ENCODE data around the gene ST6GAL1. TPM values are rescaled to one million over a fixed set of nuclear protein-coding genes. Genes with fewer than 3 reads are reported as not detected.

Gene ST6GAL1
- total and polyA plus RNA-seq, 8 donors = 3.8 to 31.0 (median 13.5) TPM

- Histone ChIP-seq H3K36me3 (no peaks in the 10 kb centered on the region), H3K4me1 (peaks cover 0 to 25% (median 0%) of the 10 kb centered on the region in 4 donors), H3K4me3 (no peak overlapping the region), H3K27me3 (no peaks in the 10 kb centered on the region), H3K27ac (peak overlapping the region in 2 of 5 donors; percentile 24 to 41), H3K9me3 (no peaks in the 10 kb centered on the region)
- no peak for DNase-seq
- no peak for TF ChIP-seq POLR2AphosphoS5 (IDR thresholded peaks at IDR 0.05)
- TF ChIP-seq POLR2A (IDR thresholded peaks at IDR 0.05) = no peak
- TF ChIP-seq EP300 (IDR thresholded peaks at IDR 0.05) = no peak
- no peak for TF ChIP-seq CTCF (IDR thresholded peaks at IDR 0.05)
- 67 to 73% (median 72%) methylated on average over 14 of the region's 14 CpGs for WGBS, 5 donors
- intact Hi-C loops (cut with DNase I; ENCODE audit: low total_unique reads) = no loop called here
These were observed 55.5 kb downstream of the ST6GAL1 start for GRCh38 chr3:186985661-186986364.

GRCh38 chr3:186986406-186986805 is 56.1 kb downstream of the ST6GAL1 start:
- intact Hi-C loops (cut with DNase I; ENCODE audit: low total_unique reads) = no loop called here
- Histone ChIP-seq H3K4me3 (no peak overlapping the region), H3K27me3 (no peaks in the 10 kb centered on the region), H3K27ac (peak overlapping the region in 2 of 5 donors; percentile 8 to 41), H3K36me3 (no peaks in the 10 kb centered on the region), H3K4me1 (peaks cover 0 to 25% (median 0%) of the 10 kb centered on the region in 4 donors), H3K9me3 (no peaks in the 10 kb centered on the region)
- TF ChIP-seq CTCF (IDR thresholded peaks at IDR 0.05) = no peak
- no peak for TF ChIP-seq EP300 (IDR thresholded peaks at IDR 0.05)
- TF ChIP-seq POLR2A (IDR thresholded peaks at IDR 0.05) = no peak
- no peak for TF ChIP-seq POLR2AphosphoS5 (IDR thresholded peaks at IDR 0.05)
- no peak for DNase-seq
- WGBS, 5 donors = 87 to 97% (median 94%) methylated on average over 8 of the region's 8 CpGs

GRCh38 chr3:186986816-186987215 is 56.5 kb downstream of the ST6GAL1 start:
- Histone ChIP-seq H3K36me3 (no peaks in the 10 kb centered on the region), H3K27ac (peak overlapping the region in 2 of 5 donors; percentile 8 to 41), H3K27me3 (no peaks in the 10 kb centered on the region), H3K4me3 (no peak overlapping the region), H3K4me1 (peaks cover 0 to 25% (median 0%) of the 10 kb centered on the region in 4 donors), H3K9me3 (no peaks in the 10 kb centered on the region)
- intact Hi-C loops (cut with DNase I; ENCODE audit: low total_unique reads) = no loop called here
- WGBS, 5 donors = 79 to 95% (median 86%) methylated on average over 1 of the region's 1 CpG
- no peak for DNase-seq
- TF ChIP-seq POLR2A (IDR thresholded peaks at IDR 0.05) = no peak
- no peak for TF ChIP-seq CTCF (IDR thresholded peaks at IDR 0.05)
- TF ChIP-seq EP300 (IDR thresholded peaks at IDR 0.05) = no peak
- TF ChIP-seq POLR2AphosphoS5 (IDR thresholded peaks at IDR 0.05) = no peak

- Histone ChIP-seq H3K4me3 (no peak overlapping the region), H3K36me3 (no peaks in the 10 kb centered on the region), H3K4me1 (peaks cover 0 to 18% (median 0%) of the 10 kb centered on the region in 4 donors), H3K9me3 (no peaks in the 10 kb centered on the region), H3K27me3 (no peaks in the 10 kb centered on the region), H3K27ac (peak overlapping the region in 2 of 5 donors; percentile 6 to 34)
- TF ChIP-seq POLR2A (IDR thresholded peaks at IDR 0.05) (no peak), EP300 (IDR thresholded peaks at IDR 0.05) (no peak)
- no peak for DNase-seq
- WGBS, 5 donors = 87 to 97% (median 95%) methylated on average over 3 of the region's 3 CpGs
- intact Hi-C loops (cut with DNase I; ENCODE audit: low total_unique reads) = no loop called here
These were observed 58.5 kb downstream of the ST6GAL1 start for GRCh38 chr3:186988806-186989205.

- no peak overlapping the region for H3K4me3 ChIP-seq
- H3K27me3 ChIP-seq = no peaks in the 10 kb centered on the region
- no peaks in the 10 kb centered on the region for H3K9me3 ChIP-seq
- peak overlapping the region in 3 of 5 donors; percentile 2 to 34 (median 6) for H3K27ac ChIP-seq
- H3K4me1 ChIP-seq = peaks cover 0 to 12% (median 0%) of the 10 kb centered on the region in 4 donors
- no peak for TF ChIP-seq CTCF (IDR thresholded peaks at IDR 0.05)
- DNase-seq = peak in 1 of 2 donors; percentile 58
- no peaks in the 10 kb centered on the region for H3K36me3 ChIP-seq
- intact Hi-C loops (cut with DNase I; ENCODE audit: low total_unique reads) = no loop called here
- WGBS, 5 donors = 33 to 56% (median 39%) methylated on average over 1 of the region's 1 CpG
These were observed 59.1 kb downstream of the ST6GAL1 start for GRCh38 chr3:186989429-186989828.

All from stomach (tissue), 9 donors.